Endodermal cell (in vitro differentiated cells): ENCODE data around the gene SKP2. TPM values are rescaled to one million over a fixed set of nuclear protein-coding genes. Genes with fewer than 3 reads are reported as not detected.

Experiments
- DNase-seq: peaks from one replicate; pipeline ENCODE4 v3.0.0-alpha.2; 2017
- H3K27ac ChIP-seq: 2 replicates; pipeline ENCODE4 v1.5.1; 2013; ENCODE audit warnings: mild to moderate bottlenecking, low read depth, low read length, moderate library complexity
- H3K27me3 ChIP-seq: 2 replicates; pipeline ENCODE4 v1.6.1; 2013; ENCODE audit warnings: mild to moderate bottlenecking, low read length, moderate library complexity; ENCODE audit not compliant: insufficient read depth, control insufficient read depth, poor library complexity, severe bottlenecking
- H3K36me3 ChIP-seq: 2 replicates; pipeline ENCODE4 v1.7.0; 2013; ENCODE audit warnings: mild to moderate bottlenecking, low read length, moderate library complexity; ENCODE audit not compliant: control insufficient read depth, insufficient read depth
- H3K4me1 ChIP-seq: one replicate; pipeline ENCODE4 v1.7.0; 2013; ENCODE audit warnings: low read length; ENCODE audit not compliant: control insufficient read depth, insufficient read depth
- H3K4me3 ChIP-seq: 2 replicates; pipeline ENCODE4 v1.5.1; 2013; ENCODE audit warnings: mild to moderate bottlenecking, low read length, moderate library complexity
- H3K9ac ChIP-seq: 2 replicates; pipeline ENCODE4 v1.6.1; 2013; ENCODE audit warnings: mild to moderate bottlenecking, low read length, moderate library complexity; ENCODE audit not compliant: poor library complexity, severe bottlenecking; ENCODE audit errors: extremely low read depth
- H3K9me3 ChIP-seq: 2 replicates; pipeline ENCODE4 v1.6.1; 2013; ENCODE audit warnings: mild to moderate bottlenecking, low read length, moderate library complexity; ENCODE audit not compliant: control insufficient read depth
- H3K27ac Mint-ChIP-seq: 2 replicates; pipeline ENCODE4 v1.8.0; 2020; ENCODE audit warnings: mixed read lengths
- H3K27me3 Mint-ChIP-seq: 2 replicates; pipeline ENCODE4 v1.8.0; 2021; ENCODE audit warnings: mild to moderate bottlenecking, mixed read lengths; ENCODE audit not compliant: insufficient read depth
- H3K36me3 Mint-ChIP-seq: 2 replicates; pipeline ENCODE4 v1.8.0; 2020; ENCODE audit warnings: low read depth, mixed read lengths
- H3K4me1 Mint-ChIP-seq: 2 replicates; pipeline ENCODE4 v1.8.0; 2020; ENCODE audit warnings: mixed read lengths
- H3K4me3 Mint-ChIP-seq: 2 replicates; pipeline ENCODE4 v1.8.0; 2020; ENCODE audit warnings: mild to moderate bottlenecking, moderate library complexity, mixed read lengths
- H3K9me3 Mint-ChIP-seq: 2 replicates; pipeline ENCODE4 v1.8.0; 2020; ENCODE audit warnings: mild to moderate bottlenecking, mixed read lengths
- WGBS, 2 experiments: methylation state at CpG; one replicate each; pipeline versions ENCODE4 v1.1.5 to v1.1.7; 2013; ENCODE audit warnings: missing lambda C conversion rate in 2 of 2, mixed read lengths in 1 of 2; ENCODE audit not compliant: insufficient coverage in 1 of 2, insufficient read length in 1 of 2; 5-methylcytosine and 5-hydroxymethylcytosine counted together
- total RNA-seq, 2 donors: library from RNA; stranded (reverse); fragmentation: NEBNext Ultra II Directional in 1 of 2; extraction: Animal tissue kit (Norgen Biotek cat#: 25700) in 1 of 2; gene quantifications; 2 replicates in 1 of 2; 3 replicates in 1 of 2; pipeline ENCODE4 v1.2.1, GENCODE V29; 2021
- TF ChIP-seq, protein P1 (sequence below): fragments of 200-600 bp; sonication (generic); conservative IDR thresholded peaks from 2 replicates; pipeline ENCODE4 v1.5.0; 2021; ENCODE audit warnings: antibody characterized with exemption, mild to moderate bottlenecking

SKP2 gene
- total RNA-seq, 2 donors from 2014 or later: 82.2 to 91.1 TPM

GRCh38 chr5:36136581-36136980 is 15.3 kb upstream of the SKP2 start:
- H3K4me1 Mint-ChIP-seq: no peaks in the 10 kb centered on the region
- TF ChIP-seq, protein P1, sequence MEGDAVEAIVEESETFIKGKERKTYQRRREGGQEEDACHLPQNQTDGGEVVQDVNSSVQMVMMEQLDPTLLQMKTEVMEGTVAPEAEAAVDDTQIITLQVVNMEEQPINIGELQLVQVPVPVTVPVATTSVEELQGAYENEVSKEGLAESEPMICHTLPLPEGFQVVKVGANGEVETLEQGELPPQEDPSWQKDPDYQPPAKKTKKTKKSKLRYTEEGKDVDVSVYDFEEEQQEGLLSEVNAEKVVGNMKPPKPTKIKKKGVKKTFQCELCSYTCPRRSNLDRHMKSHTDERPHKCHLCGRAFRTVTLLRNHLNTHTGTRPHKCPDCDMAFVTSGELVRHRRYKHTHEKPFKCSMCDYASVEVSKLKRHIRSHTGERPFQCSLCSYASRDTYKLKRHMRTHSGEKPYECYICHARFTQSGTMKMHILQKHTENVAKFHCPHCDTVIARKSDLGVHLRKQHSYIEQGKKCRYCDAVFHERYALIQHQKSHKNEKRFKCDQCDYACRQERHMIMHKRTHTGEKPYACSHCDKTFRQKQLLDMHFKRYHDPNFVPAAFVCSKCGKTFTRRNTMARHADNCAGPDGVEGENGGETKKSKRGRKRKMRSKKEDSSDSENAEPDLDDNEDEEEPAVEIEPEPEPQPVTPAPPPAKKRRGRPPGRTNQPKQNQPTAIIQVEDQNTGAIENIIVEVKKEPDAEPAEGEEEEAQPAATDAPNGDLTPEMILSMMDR: no peak
- Histone ChIP-seq H3K9ac (no peak overlapping the region), H3K27ac (no peak overlapping the region), H3K4me3 (no peak overlapping the region), H3K27me3 (no peaks in the 10 kb centered on the region), H3K9me3 (peaks cover 9% of the 10 kb centered on the region), H3K4me1 (no peaks in the 10 kb centered on the region), H3K36me3 (peaks cover 23% of the 10 kb centered on the region)
- no peak overlapping the region for H3K4me3 Mint-ChIP-seq
- H3K27me3 Mint-ChIP-seq: no peaks in the 10 kb centered on the region
- H3K27ac Mint-ChIP-seq: no peak overlapping the region
- no peak for DNase-seq
- H3K36me3 Mint-ChIP-seq: peaks cover 9% of the 10 kb centered on the region
- H3K9me3 Mint-ChIP-seq: no peaks in the 10 kb centered on the region

GRCh38 chr5:36138900-36139683 is 12.8 kb upstream of the SKP2 start:
- TF ChIP-seq, protein P1: no peak
- peaks cover 9% of the 10 kb centered on the region for H3K9me3 ChIP-seq
- Mint-ChIP-seq H3K36me3 (peaks cover 12% of the 10 kb centered on the region), H3K27ac (no peak overlapping the region), H3K27me3 (no peaks in the 10 kb centered on the region), H3K4me1 (no peaks in the 10 kb centered on the region), H3K4me3 (no peak overlapping the region), H3K9me3 (no peaks in the 10 kb centered on the region)
- 83 to 92% methylated on average over 2 to 7 of the region's 7 CpGs for WGBS, 2 experiments
- DNase-seq: no peak
- no peaks in the 10 kb centered on the region for H3K27me3 ChIP-seq
- H3K36me3 ChIP-seq: peaks cover 24% of the 10 kb centered on the region
- H3K27ac ChIP-seq: no peak overlapping the region
- H3K4me3 ChIP-seq: no peak overlapping the region
- H3K4me1 ChIP-seq: no peaks in the 10 kb centered on the region
- no peak overlapping the region for H3K9ac ChIP-seq

DNA sequence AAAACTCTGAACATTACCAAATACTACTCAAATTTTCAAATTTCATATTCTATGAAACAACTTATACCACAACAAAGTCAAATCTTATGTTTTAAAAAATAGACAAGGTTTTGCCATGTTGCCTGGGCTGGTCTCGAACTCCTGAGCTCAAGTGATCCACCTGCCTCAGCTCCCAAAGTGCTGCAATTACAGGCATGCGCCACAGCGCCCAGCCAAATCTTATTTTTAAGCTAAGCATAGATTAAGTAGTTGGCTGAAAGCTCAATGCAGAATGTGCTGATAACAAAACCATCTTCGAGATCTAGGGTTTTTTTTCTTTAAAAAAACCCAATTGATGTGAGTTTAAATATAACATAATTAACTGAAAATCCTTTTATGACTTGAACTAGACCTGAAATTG is 6.6 kb upstream of the SKP2 start:
- Histone ChIP-seq H3K9me3 (peaks cover 7% of the 10 kb centered on the region), H3K27ac (no peak overlapping the region), H3K4me1 (no peaks in the 10 kb centered on the region), H3K9ac (no peak overlapping the region), H3K4me3 (no peak overlapping the region), H3K27me3 (no peaks in the 10 kb centered on the region), H3K36me3 (peaks cover 14% of the 10 kb centered on the region)
- no peak overlapping the region for H3K4me3 Mint-ChIP-seq
- H3K9me3 Mint-ChIP-seq: no peaks in the 10 kb centered on the region
- no peak overlapping the region for H3K27ac Mint-ChIP-seq
- H3K27me3 Mint-ChIP-seq: no peaks in the 10 kb centered on the region
- peaks cover 9% of the 10 kb centered on the region for H3K36me3 Mint-ChIP-seq
- 96 to 100% methylated on average over 2 to 4 of the region's 4 CpGs for WGBS, 2 experiments
- H3K4me1 Mint-ChIP-seq: peaks cover under 1% of the 10 kb centered on the region
- TF ChIP-seq, protein P1: peak; percentile 33
- no peak for DNase-seq
